Activated CD4-positive, alpha-beta T cell treated with anti-CD3 and anti-CD28 coated beads, Interleukin-2, amount 50 U/mL, for 4 hours (primary cell): ENCODE data around the gene BST2.

Source experiments
- DNase-seq, 2 experiments: peaks; one replicate each; pipeline ENCODE4 v3.0.0-alpha.2; 2020

BST2 gene, protein sequence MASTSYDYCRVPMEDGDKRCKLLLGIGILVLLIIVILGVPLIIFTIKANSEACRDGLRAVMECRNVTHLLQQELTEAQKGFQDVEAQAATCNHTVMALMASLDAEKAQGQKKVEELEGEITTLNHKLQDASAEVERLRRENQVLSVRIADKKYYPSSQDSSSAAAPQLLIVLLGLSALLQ

DNA sequence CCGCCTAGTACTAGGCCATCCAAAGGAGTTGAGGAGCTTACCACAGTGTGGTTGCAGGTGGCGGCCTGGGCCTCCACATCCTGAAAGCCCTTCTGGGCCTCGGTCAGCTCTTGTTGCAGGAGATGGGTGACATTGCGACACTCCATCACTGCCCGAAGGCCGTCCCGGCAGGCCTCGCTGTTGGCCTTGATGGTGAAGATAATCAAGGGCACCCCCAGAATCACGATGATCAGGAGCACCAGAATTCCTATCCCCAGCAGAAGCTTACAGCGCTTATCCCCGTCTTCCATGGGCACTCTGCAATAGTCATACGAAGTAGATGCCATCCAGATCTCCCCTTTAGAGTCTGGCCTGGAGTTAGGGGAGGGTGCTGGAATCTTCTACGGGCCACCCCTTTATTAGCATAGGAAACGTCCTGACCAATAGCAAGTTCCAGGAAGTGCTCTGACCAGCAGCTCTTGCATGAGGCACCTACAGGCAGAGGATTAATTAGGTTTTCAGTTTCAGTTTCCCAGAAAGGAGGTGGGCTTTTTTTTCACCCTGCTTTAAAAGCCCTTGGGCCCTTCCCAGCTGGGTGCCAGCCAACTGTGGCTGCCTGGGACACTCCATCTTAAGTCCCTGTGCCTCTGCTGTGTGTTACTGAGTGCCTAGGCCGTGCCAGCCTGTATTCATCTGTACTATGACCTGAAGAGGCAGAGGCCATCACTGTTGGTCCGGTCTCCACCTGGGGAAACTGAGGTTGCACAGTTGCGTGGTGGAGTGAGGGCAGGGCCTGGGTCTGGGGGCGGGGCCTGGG, at the start of gene BST2:
BST2 (minus strand) TSS at position 381 of the 796 bp plus-strand sequence; CDS start at position 326, 55 bp downstream.
- DNase-seq, result peak; percentile 27 to 36

GRCh38 chr19:17454576-17455071, 49.2 kb upstream of the BST2 start:
- no peak for DNase-seq

- DNase-seq, result no peak
These were observed 46.4 kb upstream of the BST2 start for GRCh38 chr19:17451820-17452219.

DNA sequence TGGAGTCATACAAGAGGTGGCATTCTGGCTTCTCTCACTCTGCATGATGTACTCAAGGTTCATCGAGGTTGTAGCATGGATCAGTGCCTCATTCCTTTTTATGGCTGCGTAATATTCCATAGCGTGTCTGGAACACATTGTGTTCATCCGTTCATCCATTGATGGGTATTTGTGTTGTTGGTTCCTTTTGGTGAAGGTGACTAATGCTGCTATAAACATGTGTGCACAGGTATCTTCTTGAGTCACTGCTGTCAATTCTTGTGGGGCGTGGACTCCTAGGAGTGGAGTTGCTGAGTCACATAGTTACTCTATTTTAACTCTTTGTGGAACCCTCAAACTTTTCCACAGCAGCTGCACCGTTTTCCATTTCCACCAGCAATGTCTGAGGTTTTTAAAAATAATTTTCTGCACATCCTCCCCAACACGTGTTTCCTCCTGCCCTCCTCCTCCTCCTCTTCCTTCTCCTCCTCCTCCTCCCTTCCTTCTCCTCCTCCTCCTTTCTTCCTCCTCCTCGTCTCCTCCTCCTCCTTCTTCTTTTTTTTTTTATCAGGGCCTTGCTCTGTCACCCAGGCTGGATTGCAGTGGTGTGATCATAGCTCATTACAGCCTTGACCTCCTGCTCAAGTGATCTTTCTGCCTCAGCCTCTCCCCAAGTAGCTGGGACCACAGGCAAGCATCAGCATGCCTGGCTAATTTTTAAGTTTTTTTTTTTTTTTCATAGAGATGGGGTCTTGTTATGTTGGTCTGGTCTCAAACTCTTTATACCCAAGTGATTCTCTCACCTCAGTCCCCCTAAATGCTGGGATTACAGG, 45.0 kb upstream of the BST2 start:
- peak; percentile 33 for DNase-seq

DNA sequence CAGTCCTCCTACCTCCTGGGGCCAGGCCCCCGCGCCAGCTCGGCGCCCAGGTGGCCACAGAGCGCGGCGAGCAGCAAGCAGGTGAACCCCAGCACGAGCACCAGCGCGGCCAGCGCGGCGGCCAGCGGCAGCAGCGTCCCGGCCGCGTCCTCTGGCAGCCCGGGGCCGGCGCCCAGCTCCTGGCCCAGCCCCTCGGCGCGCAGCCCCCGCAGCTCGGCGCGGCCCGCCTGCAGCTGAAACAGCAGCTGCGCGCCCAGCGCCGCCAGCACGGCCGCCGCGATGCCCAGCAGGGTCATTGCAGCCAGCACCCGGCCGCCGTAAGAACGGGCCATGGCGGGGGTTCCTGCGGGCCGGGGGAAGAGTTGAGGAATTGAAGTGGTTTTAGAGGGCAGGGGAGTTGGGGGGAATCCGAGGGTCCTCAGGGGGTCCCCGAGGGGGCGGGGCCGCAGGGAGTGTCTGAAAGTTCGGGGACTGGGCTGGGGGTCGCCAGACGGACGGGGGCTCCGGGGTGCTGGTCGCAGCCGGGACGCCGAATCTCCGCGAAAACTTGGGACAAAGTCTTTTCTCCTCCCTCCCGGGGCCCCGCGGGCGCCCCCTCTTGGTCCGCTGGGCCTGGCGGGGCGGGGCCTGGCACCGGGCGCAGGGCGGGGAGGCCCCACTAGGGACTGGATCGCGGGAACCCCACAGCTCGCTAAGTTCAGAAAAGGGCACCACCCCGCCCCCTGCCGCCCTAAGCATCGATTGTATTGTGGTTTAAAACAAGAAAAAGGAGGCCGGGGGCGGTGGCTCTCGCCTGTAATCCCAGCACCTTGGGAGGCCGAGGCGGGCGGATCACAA, 42.9 kb upstream of the BST2 start, which contains the start of gene TMEM221:
TMEM221 (minus strand) TSS at position 538 of the 837 bp plus-strand sequence; CDS start at position 332, 206 bp downstream.
- DNase-seq, result peak; percentile 57 to 60

DNA sequence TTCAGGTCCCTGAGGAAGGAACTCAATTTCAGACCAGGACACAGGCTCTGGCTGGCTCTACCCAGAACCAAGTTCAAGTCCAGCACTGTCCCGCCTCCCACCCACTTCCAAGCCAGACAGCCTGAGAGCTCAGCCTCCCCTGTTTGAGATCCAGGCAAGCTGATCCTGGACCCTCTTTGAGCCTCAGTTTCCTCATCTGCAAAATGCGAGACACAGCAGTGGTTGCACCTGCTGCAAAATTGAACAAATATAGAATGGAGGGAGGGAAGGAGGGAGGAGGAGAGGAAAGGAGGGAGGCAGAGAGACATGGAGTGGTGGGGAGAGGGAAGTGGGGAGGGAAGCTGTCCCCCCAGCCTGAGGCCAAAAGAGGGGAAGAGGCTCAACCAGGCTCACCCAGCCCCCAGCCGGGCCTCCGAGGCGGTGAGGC, 42.3 kb upstream of the BST2 start:
- no peak for DNase-seq

GRCh38 chr19:17445526-17446165, 40.2 kb upstream of the BST2 start:
- DNase-seq, result no peak

- no peak for DNase-seq
These were observed 36.0 kb upstream of the BST2 start for GRCh38 chr19:17441241-17442021.

GRCh38 chr19:17436874-17437267, 31.4 kb upstream of the BST2 start:
- DNase-seq, result no peak

- no peak for DNase-seq
These were observed 30.9 kb upstream of the BST2 start for GRCh38 chr19:17436094-17436873.

DNA sequence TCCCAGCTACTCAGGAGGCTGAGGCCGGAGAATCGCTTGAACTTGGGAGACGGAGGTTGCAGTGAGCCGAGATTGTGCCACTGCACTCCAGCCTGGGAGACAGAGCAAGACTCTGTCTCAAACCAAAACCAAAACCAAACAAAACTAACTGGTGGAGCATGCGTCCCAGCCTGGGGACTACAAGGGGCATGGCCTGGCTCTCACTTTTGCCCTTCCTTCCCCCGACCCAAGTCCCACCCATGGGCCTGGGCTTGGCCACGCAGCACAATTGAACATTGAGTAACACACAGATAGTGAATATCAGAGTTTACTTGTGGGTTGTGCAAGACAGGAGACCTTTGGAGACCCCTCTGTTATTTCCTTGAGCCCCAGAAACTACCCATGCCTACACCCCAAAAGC, 29.8 kb upstream of the BST2 start:
- no peak for DNase-seq

GRCh38 chr19:17431417-17431816, 26.0 kb upstream of the BST2 start:
- DNase-seq, result no peak

DNA sequence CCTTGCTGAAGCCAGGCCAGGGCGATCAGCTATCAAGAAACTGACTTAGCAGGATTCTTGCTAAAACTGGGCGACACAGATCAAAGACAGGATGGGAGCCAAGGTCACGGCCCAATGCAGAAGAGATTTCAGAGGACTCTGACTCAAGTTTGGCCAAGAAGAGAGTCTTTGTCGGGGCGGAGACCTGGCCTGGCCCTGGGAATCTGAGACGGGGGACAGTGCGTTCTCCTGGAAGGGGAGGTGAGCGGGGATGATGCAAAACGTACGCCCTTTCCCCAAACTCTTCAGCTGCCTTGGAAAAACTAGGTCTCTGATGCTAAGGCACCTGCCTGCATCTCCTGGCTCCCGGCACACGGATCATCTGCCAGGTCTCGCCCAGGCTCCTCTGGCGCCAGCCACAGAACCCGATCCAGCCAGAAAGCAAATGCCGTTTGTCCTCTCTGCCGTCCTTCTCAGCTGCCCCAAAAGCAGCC, 24.2 kb upstream of the BST2 start:
- no peak for DNase-seq

GRCh38 chr19:17424743-17425365, 19.4 kb upstream of the BST2 start:
- DNase-seq, result no peak

DNA sequence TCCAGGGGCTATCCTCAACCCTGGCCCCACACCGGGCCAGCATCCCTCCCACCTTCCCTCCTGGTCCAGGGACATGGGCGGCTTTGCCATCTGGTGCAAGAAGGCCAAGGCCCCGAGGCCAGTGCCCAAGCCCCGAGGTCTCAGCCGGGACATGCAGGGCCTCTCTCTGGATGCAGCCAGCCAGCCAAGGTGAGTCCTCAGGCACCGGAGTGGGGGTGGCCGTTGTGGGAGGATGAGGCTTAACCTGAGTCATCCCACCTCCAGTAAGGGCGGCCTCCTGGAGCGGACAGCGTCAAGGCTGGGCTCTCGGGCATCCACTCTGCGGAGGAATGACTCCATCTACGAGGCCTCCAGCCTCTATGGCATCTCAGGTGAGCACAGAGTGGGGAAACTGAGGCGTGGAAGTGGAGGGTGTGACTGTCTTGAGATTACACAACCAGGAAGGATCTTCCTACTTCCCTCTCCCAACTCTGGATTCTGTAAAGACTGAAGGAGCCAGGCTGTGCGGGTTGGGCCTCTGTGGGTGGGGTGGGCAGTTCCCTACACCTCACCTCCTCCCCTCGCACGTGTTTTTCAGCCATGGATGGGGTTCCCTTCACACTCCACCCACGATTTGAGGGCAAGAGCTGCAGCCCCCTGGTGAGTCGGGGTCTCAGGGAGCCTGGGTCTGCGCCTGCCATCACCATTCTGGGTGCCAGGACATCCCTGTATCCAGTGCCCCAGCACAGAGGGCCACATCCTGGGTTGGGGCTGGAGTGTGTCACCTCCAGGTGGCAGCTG, 18.2 kb upstream of the BST2 start:
- no peak for DNase-seq

- no peak for DNase-seq
These were observed 16.5 kb upstream of the BST2 start for GRCh38 chr19:17421942-17422341.

GRCh38 chr19:17420475-17420924, 15.1 kb upstream of the BST2 start:
- no peak for DNase-seq
